Memory B cell (primary cell): Measurements from ENCODE around the gene KCMF1.

Experiments
- ATAC-seq: fragments of 150-1000 bp; cut with Tn5 transposase; 2 replicates; pipeline ENCODE4 v1.10.0; 2021; ENCODE audit warnings: low read depth, mild to moderate bottlenecking, moderate library complexity
- DNase-seq, 2 donors: peaks; one replicate each; pipeline ENCODE4 v3.0.0; 2022; ENCODE audit warnings: low spot score in 2 of 2
- H3K27ac Mint-ChIP-seq: one replicate; pipeline ENCODE4 v1.8.0; 2022; ENCODE audit warnings: mild to moderate bottlenecking, moderate library complexity, mixed read lengths
- H3K27me3 Mint-ChIP-seq: one replicate; pipeline ENCODE4 v1.8.0; 2022; ENCODE audit warnings: mixed read lengths
- H3K36me3 Mint-ChIP-seq: one replicate; pipeline ENCODE4 v1.8.0; 2022; ENCODE audit warnings: mild to moderate bottlenecking, mixed read lengths
- H3K4me1 Mint-ChIP-seq: one replicate; pipeline ENCODE4 v1.8.0; 2022; ENCODE audit warnings: mixed read lengths
- H3K4me3 Mint-ChIP-seq: one replicate; pipeline ENCODE4 v1.8.0; 2022; ENCODE audit warnings: mild to moderate bottlenecking, moderate library complexity, mixed read lengths
- H3K9me3 Mint-ChIP-seq: one replicate; pipeline ENCODE4 v1.8.0; 2022; ENCODE audit warnings: mixed read lengths

KCMF1 gene

DNA sequence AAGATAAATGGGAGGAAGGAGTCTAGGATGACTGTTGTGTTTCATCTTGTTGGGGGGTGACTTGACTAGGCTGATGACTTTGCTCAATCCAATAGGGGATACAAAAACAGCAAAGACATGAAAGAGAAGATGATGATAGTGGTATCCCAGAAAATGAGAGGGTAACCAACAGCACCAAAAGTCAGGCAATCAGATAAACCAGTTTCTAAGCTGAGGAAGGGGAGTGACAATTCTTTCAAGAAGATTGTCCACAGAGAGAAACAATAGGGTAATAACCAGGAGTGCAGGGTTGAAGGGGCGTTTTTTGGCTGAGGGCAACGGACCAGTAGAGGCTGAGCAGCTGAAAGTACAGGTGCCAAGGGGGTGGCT lies 7.7 kb upstream of the KCMF1 start:
- no peak overlapping the region for H3K4me3 Mint-ChIP-seq

DNA sequence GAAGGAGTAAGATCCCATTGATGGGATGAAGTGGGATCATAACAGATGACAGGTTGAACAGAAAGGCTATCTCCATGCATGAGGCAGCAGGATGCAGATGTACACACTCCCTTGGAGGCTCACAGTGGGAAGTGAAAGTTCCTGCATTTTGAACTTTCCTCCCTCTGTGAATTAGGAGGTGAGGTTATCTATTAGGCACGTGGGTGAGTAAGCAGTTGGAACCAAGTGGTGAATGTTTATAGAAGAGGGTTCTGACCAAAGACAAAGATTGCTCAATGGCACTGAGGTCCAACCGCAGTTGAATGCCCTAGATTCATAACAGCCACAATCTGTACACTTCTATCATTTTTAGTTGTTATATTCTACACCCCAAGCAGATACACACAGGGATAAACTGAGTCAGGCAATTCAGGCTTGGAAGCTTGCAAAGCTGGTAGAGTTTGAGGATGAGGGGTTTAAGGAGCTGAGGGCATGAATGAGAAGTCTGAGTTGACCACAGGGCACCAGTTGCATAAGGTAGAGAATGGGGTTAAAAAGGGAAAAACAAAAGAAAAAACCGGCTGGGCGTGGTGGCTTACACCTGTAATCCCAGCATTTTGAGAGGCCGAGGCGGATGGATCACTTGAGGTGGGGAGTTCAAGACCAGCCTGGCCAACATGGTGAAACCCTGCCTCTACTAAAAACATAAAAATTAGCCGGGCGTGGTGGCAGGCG lies 7.1 kb upstream of the KCMF1 start:
- Mint-ChIP-seq H3K36me3 (peaks cover 22% of the 10 kb centered on the region), H3K27ac (peak overlapping the region; percentile 35)

More for the DNA sequence above, 7.7 kb upstream of the KCMF1 start:
- Mint-ChIP-seq H3K27ac (no peak overlapping the region), H3K27me3 (no peaks in the 10 kb centered on the region), H3K36me3 (peaks cover 22% of the 10 kb centered on the region), H3K4me1 (peaks cover 42% of the 10 kb centered on the region), H3K9me3 (no peaks in the 10 kb centered on the region)
- ATAC-seq (no peak), DNase-seq (no peak)

DNA sequence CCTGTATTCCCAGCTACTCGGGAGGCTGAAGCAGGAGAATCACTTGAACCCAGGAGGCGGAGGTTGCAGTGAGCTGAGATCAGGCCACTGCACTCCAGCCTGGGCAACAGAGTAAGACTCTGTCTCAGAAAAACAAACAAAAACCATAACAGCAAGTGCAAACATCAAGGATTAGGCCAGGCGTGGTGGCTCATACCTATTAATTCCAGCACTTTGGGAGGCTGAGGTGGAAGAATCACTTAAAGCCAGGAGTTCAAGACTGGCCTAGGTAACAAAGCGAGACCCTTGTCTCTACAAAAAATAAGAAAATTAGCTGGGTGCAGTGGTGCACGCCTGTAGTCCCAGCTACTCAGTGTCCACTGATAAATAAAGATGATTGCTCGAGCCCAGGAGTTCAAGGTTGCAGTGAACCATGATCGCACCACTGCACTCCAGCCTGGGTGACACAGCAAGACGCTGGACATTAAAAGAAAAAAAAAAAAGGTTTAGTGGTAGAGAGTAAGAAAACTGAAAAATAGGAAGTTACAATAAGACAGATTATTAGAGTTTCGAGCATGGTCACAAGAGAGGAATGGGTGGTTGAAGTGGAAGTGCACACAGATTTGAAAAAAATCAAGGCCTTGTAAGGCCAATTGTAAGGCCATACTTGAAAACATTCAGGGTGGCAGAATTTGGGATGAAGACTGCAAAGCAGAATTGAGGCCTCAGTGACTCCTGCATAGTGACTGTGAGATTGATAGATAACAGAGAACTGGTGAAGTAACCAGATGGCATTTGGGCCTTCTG lies 6.4 kb upstream of the KCMF1 start:
- H3K27me3 Mint-ChIP-seq: no peaks in the 10 kb centered on the region
- H3K9me3 Mint-ChIP-seq: no peaks in the 10 kb centered on the region
- H3K36me3 Mint-ChIP-seq: peaks cover 26% of the 10 kb centered on the region
- ATAC-seq (peak; percentile 41), DNase-seq (no peak)
- peaks cover 45% of the 10 kb centered on the region for H3K4me1 Mint-ChIP-seq
- H3K27ac Mint-ChIP-seq: peak overlapping the region; percentile 35
- H3K4me3 Mint-ChIP-seq: peak overlapping the region; percentile 63

More for the DNA sequence above, 7.1 kb upstream of the KCMF1 start:
- no peaks in the 10 kb centered on the region for H3K9me3 Mint-ChIP-seq
- peaks cover 43% of the 10 kb centered on the region for H3K4me1 Mint-ChIP-seq
- ATAC-seq: no peak
- H3K27me3 Mint-ChIP-seq: no peaks in the 10 kb centered on the region
- no peak overlapping the region for H3K4me3 Mint-ChIP-seq
- no peak for DNase-seq

DNA sequence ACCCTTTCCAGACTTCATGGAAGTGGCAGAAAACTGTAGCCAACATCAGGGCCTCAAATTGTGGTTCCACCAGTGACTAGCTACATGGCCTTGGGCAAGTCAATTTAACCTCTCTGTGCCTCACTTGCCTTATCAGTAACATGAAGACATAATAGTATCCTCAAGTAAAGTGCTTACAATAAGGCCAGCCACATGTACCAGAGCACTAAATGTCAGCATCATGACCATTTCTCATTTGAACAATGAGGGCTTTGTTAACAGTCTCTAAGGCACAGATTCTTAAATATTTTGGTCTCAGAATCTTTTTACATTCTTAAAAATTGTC lies 5.8 kb upstream of the KCMF1 start:
- peaks cover 27% of the 10 kb centered on the region for H3K36me3 Mint-ChIP-seq
- peaks cover 47% of the 10 kb centered on the region for H3K4me1 Mint-ChIP-seq
- no peaks in the 10 kb centered on the region for H3K27me3 Mint-ChIP-seq
- ATAC-seq (no peak), DNase-seq (no peak)
- no peaks in the 10 kb centered on the region for H3K9me3 Mint-ChIP-seq
- no peak overlapping the region for H3K4me3 Mint-ChIP-seq
- H3K27ac Mint-ChIP-seq: peak overlapping the region; percentile 35

DNA sequence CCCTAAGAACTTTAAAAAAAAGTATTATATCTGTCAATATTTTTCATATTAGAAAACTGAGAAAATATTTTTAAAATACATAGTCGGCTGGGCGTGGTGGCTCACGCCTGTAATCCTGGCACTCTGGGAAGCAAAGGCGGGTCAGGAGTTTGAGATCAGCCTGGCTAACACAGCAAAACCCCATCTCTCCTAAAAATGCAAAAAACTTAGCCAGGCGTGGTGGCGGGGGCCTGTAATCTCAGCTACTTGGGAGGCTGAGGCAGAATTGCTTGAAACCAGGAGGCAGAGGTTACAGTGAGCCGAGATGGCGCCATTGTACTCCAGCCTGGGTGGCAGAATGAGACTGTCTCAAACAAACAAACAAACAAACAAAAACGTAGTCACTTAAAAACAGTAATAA lies 5.1 kb upstream of the KCMF1 start:
- Mint-ChIP-seq H3K36me3 (peaks cover 27% of the 10 kb centered on the region), H3K4me1 (peaks cover 42% of the 10 kb centered on the region), H3K27me3 (no peaks in the 10 kb centered on the region), H3K4me3 (no peak overlapping the region), H3K9me3 (no peaks in the 10 kb centered on the region), H3K27ac (no peak overlapping the region)
- DNase-seq (no peak), ATAC-seq (no peak)

DNA sequence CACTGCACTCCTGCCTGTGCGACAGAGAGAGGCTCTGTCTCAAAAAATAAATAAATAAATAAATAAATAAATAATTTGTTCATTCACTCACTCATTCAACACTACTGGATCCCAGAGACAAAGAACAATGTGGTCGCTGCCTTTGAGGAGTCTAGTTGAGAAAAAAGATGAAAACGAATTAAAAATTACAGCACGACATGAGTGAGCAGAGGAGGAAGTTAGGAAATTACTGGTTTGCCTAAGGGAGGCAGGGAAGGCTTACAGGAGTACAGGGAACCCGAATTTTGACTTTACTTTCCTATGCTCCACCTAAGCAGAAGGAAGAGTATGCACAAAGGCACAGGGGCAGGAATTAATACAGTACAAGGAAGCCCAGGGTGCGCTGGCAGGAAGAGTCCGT lies 4.2 kb upstream of the KCMF1 start:
- no peaks in the 10 kb centered on the region for H3K27me3 Mint-ChIP-seq
- no peak for ATAC-seq
- no peak overlapping the region for H3K4me3 Mint-ChIP-seq
- peaks cover 39% of the 10 kb centered on the region for H3K4me1 Mint-ChIP-seq
- DNase-seq: no peak
- no peaks in the 10 kb centered on the region for H3K9me3 Mint-ChIP-seq
- H3K36me3 Mint-ChIP-seq: peaks cover 26% of the 10 kb centered on the region
- H3K27ac Mint-ChIP-seq: no peak overlapping the region

DNA sequence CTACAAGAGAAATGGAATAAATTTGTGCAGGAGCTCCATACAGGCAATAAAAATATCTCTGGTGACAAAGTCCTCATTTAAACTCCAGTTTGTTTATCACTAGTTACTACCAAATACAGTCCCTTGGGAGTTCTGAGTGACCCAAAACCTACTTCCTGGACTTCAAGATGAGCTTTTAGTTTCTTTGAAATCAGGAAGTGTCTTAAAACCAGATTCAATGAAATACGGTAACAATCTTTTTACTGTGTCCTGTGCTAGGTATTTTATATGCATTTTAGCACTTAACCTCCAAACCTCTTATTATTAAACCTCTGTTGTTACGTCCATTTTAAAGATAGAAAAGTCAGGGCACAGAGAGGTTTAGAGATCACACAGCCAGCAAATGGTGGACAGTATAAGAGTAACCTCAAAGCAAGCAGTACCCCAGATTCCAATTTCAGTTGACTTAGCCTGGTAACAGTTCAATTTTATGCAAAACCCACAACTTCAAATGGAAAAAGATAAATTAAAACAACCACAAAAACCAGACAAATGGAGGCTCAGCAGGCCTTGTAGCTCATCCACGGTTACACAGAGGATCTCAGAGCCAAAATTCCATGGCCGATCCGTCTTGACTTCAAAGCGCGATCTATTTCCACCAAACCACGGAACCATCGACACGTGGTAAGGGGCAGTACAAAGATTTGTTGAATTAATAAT lies 1.3 kb upstream of the KCMF1 start:
- DNase-seq (peak; percentile 16 to 51), ATAC-seq (peak; percentile 12)
- Mint-ChIP-seq H3K4me3 (peak overlapping the region; percentile 97), H3K4me1 (peaks cover 37% of the 10 kb centered on the region), H3K27me3 (no peaks in the 10 kb centered on the region), H3K27ac (peak overlapping the region; percentile 98), H3K9me3 (no peaks in the 10 kb centered on the region), H3K36me3 (peaks cover 13% of the 10 kb centered on the region)

DNA sequence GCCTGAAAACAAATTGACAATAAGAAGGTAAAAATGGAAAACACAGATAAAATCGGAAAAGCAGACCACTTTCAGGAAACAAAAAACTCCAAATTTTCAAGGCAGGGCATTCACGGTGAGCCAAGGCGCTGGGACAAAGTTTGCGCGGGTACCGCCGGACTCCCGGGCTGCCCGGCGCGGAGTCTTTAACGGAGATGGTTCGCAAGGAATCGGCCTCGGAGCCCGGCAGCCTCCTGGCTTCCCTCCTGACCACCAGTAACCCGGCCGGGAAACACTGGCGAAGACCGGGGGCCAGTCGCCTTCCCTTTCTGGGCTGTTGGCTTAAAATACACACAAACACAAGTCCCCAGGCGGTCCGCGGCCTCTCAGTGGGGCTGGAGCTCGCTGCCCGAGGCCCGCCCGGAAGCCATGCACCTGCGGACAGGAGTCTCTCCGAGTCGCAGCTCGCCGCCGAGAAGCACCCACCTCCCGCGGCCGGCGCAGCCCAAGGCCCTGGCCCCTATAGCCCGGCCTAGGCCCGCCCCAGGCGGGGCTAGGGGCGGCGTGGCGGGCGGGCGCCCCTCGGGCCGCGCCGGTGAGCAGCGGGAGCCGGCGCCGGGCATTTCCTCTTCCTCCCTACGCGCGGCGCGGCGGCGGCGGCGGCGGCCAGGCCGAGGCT lies 622 bp upstream of the KCMF1 start:
- no peaks in the 10 kb centered on the region for H3K27me3 Mint-ChIP-seq
- H3K27ac Mint-ChIP-seq: peak overlapping the region; percentile 98
- H3K36me3 Mint-ChIP-seq: peaks cover 10% of the 10 kb centered on the region
- peaks cover 34% of the 10 kb centered on the region for H3K4me1 Mint-ChIP-seq
- H3K9me3 Mint-ChIP-seq: no peaks in the 10 kb centered on the region
- H3K4me3 Mint-ChIP-seq: peak overlapping the region; percentile 97
- DNase-seq (peak in 1 of 2 donors; percentile 45), ATAC-seq (peak; percentile 47)

DNA sequence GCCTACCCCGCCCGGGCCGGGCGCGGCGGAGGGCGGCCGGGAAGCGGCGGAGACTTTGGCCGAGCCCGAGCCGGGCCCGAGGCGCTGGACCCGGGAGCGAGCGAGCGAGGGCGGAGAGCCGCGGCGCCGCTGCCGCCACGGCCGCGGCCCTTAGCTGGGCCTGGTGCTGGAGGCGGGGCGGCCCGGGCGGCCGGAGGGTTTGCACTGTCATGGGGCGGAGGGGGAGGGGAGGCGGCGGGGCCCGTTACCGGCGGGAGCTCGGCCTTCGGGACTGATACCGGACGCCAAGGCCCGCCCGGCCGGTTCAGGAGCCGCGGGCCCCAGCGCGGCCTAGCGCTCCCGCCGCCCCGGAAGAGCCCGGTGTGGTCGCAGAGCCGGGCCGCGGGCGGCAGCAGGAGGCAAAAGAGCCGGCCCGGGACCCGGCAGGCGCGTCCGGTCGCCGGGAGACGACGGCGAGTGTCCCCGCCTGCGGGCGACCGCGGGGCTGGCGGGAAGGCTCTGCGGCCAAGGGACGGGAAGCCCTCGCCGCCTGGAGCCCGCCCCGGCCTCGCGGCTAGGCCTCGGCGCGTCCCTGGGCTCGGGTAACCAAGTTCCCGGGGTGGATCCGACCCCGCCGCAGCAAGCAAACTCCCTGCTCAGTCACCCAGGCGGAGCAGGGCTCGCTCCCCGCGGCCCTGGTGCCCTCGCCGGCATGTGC lies 697 bp downstream of the KCMF1 start:
- H3K4me3 Mint-ChIP-seq: peak overlapping the region; percentile 81
- ATAC-seq (peak; percentile 50), DNase-seq (peak; percentile 68 to 76)
- no peaks in the 10 kb centered on the region for H3K27me3 Mint-ChIP-seq
- H3K4me1 Mint-ChIP-seq: peaks cover 35% of the 10 kb centered on the region
- H3K27ac Mint-ChIP-seq: peak overlapping the region; percentile 96
- no peaks in the 10 kb centered on the region for H3K9me3 Mint-ChIP-seq
- peaks cover 10% of the 10 kb centered on the region for H3K36me3 Mint-ChIP-seq

DNA sequence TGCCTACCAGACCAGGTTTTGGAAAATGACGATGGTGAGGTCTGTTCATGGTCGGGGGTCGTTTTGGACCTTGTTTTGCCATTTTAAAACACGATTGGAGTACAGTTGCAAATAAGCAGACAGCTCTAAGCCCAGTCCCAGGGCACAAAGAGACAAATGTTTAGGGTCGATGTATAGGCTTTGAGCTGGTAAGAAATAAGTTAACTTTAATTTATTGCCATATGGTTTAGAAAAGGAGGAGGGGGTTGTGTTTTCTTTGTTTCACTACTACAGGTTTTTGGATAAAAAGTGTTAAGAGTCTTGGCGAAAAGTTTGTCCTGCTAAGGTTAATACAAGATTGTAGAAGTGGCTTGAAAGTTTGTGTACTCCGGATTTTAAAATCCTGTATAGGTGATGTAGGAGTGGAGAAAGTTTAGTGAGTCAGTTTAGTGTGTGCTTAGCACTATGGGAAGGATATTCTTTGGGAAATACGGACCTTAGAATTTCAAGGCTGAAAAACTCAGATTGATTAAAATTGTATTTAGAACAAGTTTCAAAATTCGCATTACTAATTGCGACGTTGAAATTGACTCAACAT lies 1.3 kb downstream of the KCMF1 start:
- H3K4me3 Mint-ChIP-seq: peak overlapping the region; percentile 81
- no peaks in the 10 kb centered on the region for H3K27me3 Mint-ChIP-seq
- H3K36me3 Mint-ChIP-seq: peaks cover 7% of the 10 kb centered on the region
- H3K9me3 Mint-ChIP-seq: no peaks in the 10 kb centered on the region
- H3K4me1 Mint-ChIP-seq: peaks cover 38% of the 10 kb centered on the region
- ATAC-seq (no peak), DNase-seq (no peak)
- peak overlapping the region; percentile 96 for H3K27ac Mint-ChIP-seq

DNA sequence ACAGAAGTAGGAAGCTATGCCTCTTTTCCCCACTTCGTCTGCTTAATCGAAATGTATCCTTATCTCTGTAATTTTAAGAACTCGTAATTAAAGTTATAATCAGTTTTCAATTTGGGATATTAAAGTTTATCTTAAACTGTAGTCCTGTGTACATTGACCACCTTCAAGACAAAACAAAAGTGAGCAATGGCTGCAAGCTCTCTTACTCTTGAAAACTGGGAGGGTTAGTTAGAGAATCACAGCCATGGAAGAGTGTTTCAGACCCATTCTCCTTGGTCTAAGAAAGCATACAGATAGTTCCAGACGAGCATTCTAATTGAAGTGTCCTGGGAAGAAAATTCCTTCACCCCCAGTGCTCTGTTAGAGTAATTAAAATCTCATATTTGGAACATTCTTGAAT lies 2.0 kb downstream of the KCMF1 start:
- ATAC-seq: no peak
- Mint-ChIP-seq H3K27me3 (no peaks in the 10 kb centered on the region), H3K27ac (peak overlapping the region; percentile 96), H3K36me3 (peaks cover 7% of the 10 kb centered on the region), H3K4me3 (peak overlapping the region; percentile 50), H3K9me3 (no peaks in the 10 kb centered on the region), H3K4me1 (peaks cover 39% of the 10 kb centered on the region)
- no peak for DNase-seq

DNA sequence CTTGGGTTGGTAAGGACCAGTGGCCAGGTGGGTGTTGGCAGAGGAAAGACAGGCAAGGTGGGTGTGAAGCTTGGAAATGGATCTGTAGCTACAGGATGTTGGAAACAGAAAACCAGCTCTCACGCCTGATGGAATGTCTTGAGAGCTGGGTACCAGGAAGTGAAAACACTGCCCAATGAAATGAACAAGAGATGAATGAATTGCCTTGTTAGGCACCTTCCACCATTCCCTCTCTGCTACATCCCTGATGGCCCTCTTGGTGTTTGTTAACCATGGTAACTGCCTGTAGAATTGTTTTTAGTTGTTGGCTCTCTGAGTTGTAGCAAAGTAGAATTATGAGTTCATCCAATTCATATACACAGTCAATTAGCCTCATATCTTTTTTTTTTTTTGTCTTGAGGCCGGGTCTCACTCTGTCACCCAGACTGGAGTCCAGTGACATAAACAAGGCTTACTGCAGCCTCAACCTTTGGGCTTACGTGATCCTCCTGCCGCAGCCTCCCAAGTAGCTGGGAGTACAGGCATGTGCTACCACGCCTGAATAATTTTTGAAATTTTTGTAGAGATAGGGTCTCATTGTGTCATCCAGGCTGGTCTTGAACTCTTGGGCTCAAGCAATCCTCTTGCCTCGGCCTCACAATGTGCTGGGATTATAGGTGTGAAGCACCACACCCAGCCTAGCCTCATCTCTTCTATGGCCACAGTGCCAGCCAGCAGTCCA lies 9.5 kb downstream of the KCMF1 start:
- peaks cover 39% of the 10 kb centered on the region for H3K4me1 Mint-ChIP-seq
- ATAC-seq: no peak

DNA sequence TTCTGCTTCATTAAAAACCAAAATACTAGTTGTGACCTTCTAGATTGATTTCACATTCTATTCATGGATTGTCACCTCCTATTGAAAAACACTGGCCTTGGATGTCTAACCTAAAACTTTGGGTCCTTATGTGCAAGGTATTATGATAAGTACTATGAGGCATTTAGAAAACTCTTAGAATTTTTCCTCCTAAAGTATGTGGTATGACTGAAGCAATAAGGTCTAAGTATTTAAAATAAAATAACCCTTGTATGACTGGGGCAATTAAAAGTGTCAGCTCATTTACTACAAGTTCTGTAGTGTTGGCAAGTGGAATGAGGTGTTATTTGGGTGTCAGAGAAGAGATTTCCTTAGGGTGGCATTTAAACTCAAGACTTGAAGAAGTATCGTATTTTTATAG lies 15.1 kb downstream of the KCMF1 start:
- Mint-ChIP-seq H3K9me3 (no peaks in the 10 kb centered on the region), H3K4me3 (no peak overlapping the region), H3K27me3 (no peaks in the 10 kb centered on the region), H3K4me1 (peaks cover 35% of the 10 kb centered on the region), H3K36me3 (peaks cover 7% of the 10 kb centered on the region), H3K27ac (no peak overlapping the region)
- ATAC-seq (no peak), DNase-seq (no peak)

More for the DNA sequence above, 9.5 kb downstream of the KCMF1 start:
- Mint-ChIP-seq H3K9me3 (no peaks in the 10 kb centered on the region), H3K4me3 (no peak overlapping the region), H3K27ac (peak overlapping the region; percentile 24), H3K36me3 (peaks cover 7% of the 10 kb centered on the region), H3K27me3 (no peaks in the 10 kb centered on the region)
- no peak for DNase-seq
